ENCODE measurements around the gene SMYD3.

Gene SMYD3

DNA sequence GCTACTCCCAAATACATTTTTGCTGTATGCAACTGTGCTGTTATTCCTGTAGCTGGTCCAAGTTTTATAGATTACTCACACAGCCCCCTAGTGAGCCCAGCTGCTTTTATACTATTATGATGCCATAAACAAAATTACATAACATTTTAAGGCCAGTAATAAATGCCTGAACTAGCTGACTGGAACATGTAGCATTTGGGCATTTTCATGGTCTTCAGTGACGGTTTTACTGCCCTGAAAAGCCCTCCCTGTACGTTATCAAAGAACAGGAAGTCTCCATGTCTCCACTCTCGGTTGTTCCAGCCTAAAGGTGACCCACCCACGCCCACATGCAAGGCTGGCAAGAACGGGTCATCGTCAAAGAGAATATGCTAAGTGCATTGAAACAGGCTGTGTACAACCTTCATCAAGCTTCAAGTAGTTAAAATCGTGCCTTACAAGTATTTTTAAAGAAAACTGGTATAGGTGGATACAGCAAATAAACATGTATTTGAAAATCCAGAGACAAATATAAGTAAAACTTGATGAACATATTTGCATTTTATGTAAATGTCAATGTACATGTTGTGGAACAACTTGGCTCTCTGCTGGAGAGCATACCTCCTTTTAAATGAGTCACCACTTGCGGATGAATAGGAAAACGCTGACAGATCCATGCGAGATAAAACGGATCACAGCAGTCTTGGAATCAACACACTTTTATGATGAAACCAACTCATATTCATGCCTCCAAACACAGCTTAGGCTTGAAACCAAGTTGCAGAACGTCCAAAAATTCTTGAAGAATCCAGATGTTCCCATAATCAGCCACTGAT, 520.5 kb downstream of the SMYD3 start:
- H3K4me3 ChIP-seq (ENCODE audit: low read depth, low read length), result peak overlapping the region; percentile 83
- H3K4me1 ChIP-seq, result peaks cover 8% of the 10 kb centered on the region
- no peak for DNase-seq
- H3K27me3 ChIP-seq, result no peaks in the 10 kb centered on the region
- H3K9me3 ChIP-seq, result no peaks in the 10 kb centered on the region
- H3K36me3 ChIP-seq, result peaks cover 8% of the 10 kb centered on the region
- TF ChIP-seq, protein P1, sequence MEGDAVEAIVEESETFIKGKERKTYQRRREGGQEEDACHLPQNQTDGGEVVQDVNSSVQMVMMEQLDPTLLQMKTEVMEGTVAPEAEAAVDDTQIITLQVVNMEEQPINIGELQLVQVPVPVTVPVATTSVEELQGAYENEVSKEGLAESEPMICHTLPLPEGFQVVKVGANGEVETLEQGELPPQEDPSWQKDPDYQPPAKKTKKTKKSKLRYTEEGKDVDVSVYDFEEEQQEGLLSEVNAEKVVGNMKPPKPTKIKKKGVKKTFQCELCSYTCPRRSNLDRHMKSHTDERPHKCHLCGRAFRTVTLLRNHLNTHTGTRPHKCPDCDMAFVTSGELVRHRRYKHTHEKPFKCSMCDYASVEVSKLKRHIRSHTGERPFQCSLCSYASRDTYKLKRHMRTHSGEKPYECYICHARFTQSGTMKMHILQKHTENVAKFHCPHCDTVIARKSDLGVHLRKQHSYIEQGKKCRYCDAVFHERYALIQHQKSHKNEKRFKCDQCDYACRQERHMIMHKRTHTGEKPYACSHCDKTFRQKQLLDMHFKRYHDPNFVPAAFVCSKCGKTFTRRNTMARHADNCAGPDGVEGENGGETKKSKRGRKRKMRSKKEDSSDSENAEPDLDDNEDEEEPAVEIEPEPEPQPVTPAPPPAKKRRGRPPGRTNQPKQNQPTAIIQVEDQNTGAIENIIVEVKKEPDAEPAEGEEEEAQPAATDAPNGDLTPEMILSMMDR (IDR thresholded peaks at IDR 0.05; ENCODE audit: low read depth, low read length), result no peak

DNA sequence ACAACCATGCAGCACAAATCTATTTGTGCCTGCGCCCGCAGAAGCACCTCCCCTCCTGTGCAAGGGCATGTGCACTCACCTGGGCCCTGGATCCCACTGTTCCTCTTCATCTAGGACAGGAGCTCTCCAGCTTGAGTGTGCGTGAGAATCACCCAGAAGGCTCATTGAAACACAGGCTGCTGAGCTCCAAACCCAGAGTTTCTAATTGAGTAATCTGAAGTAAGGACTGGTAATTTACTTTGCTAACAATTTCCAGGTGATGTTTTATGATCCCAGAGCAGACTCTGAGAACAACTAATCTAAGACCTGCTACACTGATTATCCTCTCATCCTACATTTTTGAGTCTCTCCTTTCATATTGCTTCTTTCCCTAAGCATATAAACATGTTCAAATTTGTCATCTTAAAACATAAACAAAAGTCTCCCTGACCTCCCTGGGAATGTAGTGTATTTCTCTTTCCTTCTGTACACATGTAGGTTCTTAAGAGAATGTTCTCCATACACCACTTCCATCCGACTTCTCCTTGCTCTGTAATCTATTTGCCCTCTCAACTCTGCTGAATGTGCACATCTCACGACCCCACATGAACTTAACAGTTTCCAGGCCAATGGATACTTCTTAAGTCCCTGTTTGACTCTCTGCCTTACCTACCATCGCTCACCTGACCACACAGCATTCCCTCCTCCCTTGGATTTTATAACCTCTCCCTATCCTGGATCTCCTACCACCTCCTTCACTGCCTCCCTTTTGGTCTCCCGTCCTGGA, 522.5 kb downstream of the SMYD3 start:
- H3K4me3 ChIP-seq (ENCODE audit: low read depth, low read length), result no peak overlapping the region
- TF ChIP-seq, protein P1 (IDR thresholded peaks at IDR 0.05; ENCODE audit: low read depth, low read length), result no peak
- H3K9me3 ChIP-seq, result no peaks in the 10 kb centered on the region
- no peaks in the 10 kb centered on the region for H3K27me3 ChIP-seq
- H3K36me3 ChIP-seq, result peaks cover 23% of the 10 kb centered on the region
- no peak for DNase-seq
- H3K4me1 ChIP-seq, result peaks cover 3% of the 10 kb centered on the region; the same call in 1 of the 2 replicates

DNA sequence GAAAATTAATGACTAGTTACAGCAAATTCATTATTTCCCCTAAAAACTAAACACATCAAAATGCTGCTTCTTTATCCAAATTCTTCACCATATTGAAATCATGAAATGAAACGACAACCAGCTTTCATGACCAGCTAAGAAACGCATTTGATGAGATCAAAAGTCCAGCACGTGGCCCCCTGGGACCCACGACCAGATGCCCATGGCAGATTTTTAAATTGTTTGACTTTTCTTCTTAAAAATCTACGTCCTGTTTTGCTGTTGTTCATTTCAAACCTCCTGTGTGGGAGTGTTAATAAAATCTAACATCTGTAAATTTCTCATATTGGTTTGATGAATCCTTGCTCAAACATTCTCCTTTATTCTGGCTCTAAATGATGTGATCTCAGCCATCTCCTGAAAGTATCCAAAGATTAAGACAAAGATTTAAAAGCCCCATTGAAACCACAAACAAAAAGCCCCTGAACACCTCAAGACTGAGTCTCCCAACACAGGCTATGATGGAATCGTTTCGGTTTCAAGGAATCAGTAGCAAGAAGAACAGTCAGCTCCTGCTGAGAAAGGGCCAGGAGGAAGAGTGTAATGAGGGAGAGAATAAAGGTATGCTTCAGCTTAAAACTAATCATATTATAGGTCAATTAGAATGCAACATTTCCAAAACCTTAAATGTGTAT, 523.6 kb downstream of the SMYD3 start:
- Histone ChIP-seq H3K4me3 (ENCODE audit: low read depth, low read length) (no peak overlapping the region), H3K27me3 (no peaks in the 10 kb centered on the region), H3K36me3 (peaks cover 32% of the 10 kb centered on the region), H3K9me3 (no peaks in the 10 kb centered on the region), H3K4me1 (no peaks in the 10 kb centered on the region)
- TF ChIP-seq, protein P1 (IDR thresholded peaks at IDR 0.05; ENCODE audit: low read depth, low read length), result no peak
- no peak for DNase-seq

DNA sequence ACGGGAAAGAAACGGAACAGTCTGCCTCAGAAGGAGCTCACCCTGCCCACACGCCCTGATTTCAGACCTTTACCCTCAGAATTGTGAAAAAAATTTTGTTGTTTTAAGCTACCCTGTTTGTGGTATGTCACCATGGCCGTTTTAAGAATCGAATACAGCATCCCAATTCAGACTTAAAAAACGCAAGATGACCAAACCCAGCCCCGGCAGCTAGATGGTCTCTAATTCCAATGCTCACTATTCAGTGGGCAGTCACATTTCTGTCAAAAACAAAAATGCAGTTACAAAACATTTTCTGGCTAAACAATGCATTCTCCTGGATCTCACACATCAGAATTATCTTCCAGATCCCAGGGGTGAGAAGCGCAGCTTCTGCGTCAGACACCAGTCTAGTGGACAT, 527.5 kb downstream of the SMYD3 start:
- no peak for DNase-seq
- TF ChIP-seq, protein P1 (IDR thresholded peaks at IDR 0.05; ENCODE audit: low read depth, low read length), result no peak

DNA sequence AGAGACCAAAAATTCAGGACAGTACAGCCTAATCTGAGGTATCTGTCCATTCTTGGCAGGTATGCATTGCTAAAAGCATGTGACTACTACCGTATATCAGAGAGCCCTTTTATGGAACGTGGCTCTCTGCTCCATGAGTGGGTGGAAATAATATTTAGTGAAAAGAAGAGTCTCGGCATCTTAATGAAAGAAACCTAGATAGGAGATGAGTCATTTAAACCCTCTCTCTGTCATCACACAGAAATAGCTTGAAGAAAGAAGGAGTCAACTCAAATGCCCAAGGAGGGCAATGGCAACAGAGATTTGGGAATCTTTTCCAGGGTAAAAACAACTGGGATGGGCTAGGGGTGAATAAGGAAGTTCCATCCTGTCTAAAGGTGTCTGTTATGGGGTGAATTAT, 528.2 kb downstream of the SMYD3 start:
- H3K4me3 ChIP-seq (ENCODE audit: low read depth, low read length), result no peak overlapping the region
- no peaks in the 10 kb centered on the region for H3K27me3 ChIP-seq
- H3K36me3 ChIP-seq, result peaks cover 46% of the 10 kb centered on the region
- TF ChIP-seq, protein P1 (IDR thresholded peaks at IDR 0.05; ENCODE audit: low read depth, low read length), result no peak
- H3K9me3 ChIP-seq, result no peaks in the 10 kb centered on the region; the same call in 1 of the 2 replicates
- no peak for DNase-seq
- no peaks in the 10 kb centered on the region for H3K4me1 ChIP-seq

More for the DNA sequence above, 527.5 kb downstream of the SMYD3 start:
- H3K27me3 ChIP-seq, result no peaks in the 10 kb centered on the region
- H3K4me3 ChIP-seq (ENCODE audit: low read depth, low read length), result no peak overlapping the region
- H3K36me3 ChIP-seq, result peaks cover 45% of the 10 kb centered on the region
- no peaks in the 10 kb centered on the region; the same call in 1 of the 2 replicates for H3K9me3 ChIP-seq
- H3K4me1 ChIP-seq, result no peaks in the 10 kb centered on the region
